GM12878 (cell line): ENCODE results near the gene NUP93. TPM values are rescaled to one million over a fixed set of nuclear protein-coding genes. Genes with fewer than 3 reads are reported as not detected.
A peak's percentile ranks its signal among the peaks of the same experiment; 100 is the strongest.

Experiments used
- CHD1 ChIP-seq: IDR thresholded peaks from 2 replicates; pipeline ENCODE4 v1.6.1; 2012; ENCODE audit warnings: low read depth, low read length, improper control_type of control experiment
- CREM ChIP-seq: IDR thresholded peaks from 2 replicates; pipeline ENCODE4 v1.6.1; 2014; ENCODE audit warnings: antibody characterized with exemption, low read depth
- CTCF ChIP-seq, 3 experiments: IDR thresholded peaks in 2 of 3; conservative IDR thresholded peaks in 1 of 3; 2 replicates each; pipeline ENCODE4 v1.5.1; 2011; ENCODE audit warnings: low read depth in 3 of 3, low read length in 3 of 3, mild to moderate bottlenecking in 3 of 3, control low read depth in 2 of 3, moderate library complexity in 2 of 3, inconsistent platforms in 1 of 3, mixed read lengths in 1 of 3; ENCODE audit not compliant: control insufficient read depth in 2 of 3, insufficient read depth in 1 of 3; ENCODE audit errors: extremely low read depth in 1 of 3
- EED ChIP-seq: sonication (generic); IDR thresholded peaks from 2 replicates; pipeline ENCODE4 v1.6.1; 2016; ENCODE audit warnings: antibody characterized with exemption, low read depth
- ETV6 ChIP-seq, 2 experiments: fragments of 450-650 bp in 1 of 2; IDR thresholded peaks in 1 of 2; conservative IDR thresholded peaks in 1 of 2; 2 replicates each; pipeline ENCODE4 v1.6.1; 2014; ENCODE audit warnings: antibody characterized with exemption in 1 of 2, borderline replicate concordance in 1 of 2, low read depth in 1 of 2, mild to moderate bottlenecking in 1 of 2, moderate library complexity in 1 of 2
- MXI1 ChIP-seq: fragments of 150-350 bp; IDR thresholded peaks from 2 replicates; pipeline ENCODE4 v1.6.1; 2011; ENCODE audit warnings: low read depth, mild to moderate bottlenecking, inconsistent platforms, low read length, improper control_type of control experiment
- NFYA ChIP-seq: IDR thresholded peaks from 2 replicates; pipeline ENCODE4 v1.6.1; 2011; ENCODE audit warnings: low read depth, mild to moderate bottlenecking, low read length, improper control_type of control experiment, borderline replicate concordance
- PAX8 ChIP-seq: fragments of 450-650 bp; IDR thresholded peaks from 2 replicates; pipeline ENCODE4 v1.6.1; 2017; ENCODE audit warnings: mild to moderate bottlenecking, moderate library complexity
- PBX3 ChIP-seq: IDR thresholded peaks from 2 replicates; pipeline ENCODE4 v1.6.1; 2011; ENCODE audit warnings: mild to moderate bottlenecking, low read depth, low read length, moderate library complexity; ENCODE audit not compliant: insufficient replicate concordance
- PKNOX1 ChIP-seq: fragments of 450-650 bp; IDR thresholded peaks from 2 replicates; pipeline ENCODE4 v1.6.1; 2016; ENCODE audit warnings: mild to moderate bottlenecking
- REST ChIP-seq: IDR thresholded peaks from 2 replicates; pipeline ENCODE4 v1.6.1; 2012; ENCODE audit warnings: mild to moderate bottlenecking, low read depth, low read length
- RUNX3 ChIP-seq: IDR thresholded peaks from 2 replicates; pipeline ENCODE4 v1.6.1; 2012; ENCODE audit warnings: low read length, inconsistent platforms
- ZBTB11 ChIP-seq: fragments of 450-650 bp; formaldehyde crosslinking; IDR thresholded peaks from 2 replicates; pipeline ENCODE4 v1.5.0; 2022; ENCODE audit warnings: mild to moderate bottlenecking, missing genetic modification characterization
- ZNF384 ChIP-seq: IDR thresholded peaks from 2 replicates; pipeline ENCODE4 v1.6.1; 2012; ENCODE audit warnings: low read depth, mild to moderate bottlenecking, low read length, improper control_type of control experiment, borderline replicate concordance
- polyA plus RNA-seq, 11 experiments: library from polyadenylated mRNA; depleted of rRNA in 4 of 11; unstranded in 6 of 11; stranded (reverse) in 5 of 11; fragments of >200 nt; fragmentation: Nextera tagmentation in 4 of 11; fragmentation: Illumina TruSeq in 1 of 11; extraction: Ambion mirVana in 4 of 11; extraction: Trizol in 1 of 11; gene quantifications; 1 replicate in 1 of 11; 2 replicates in 10 of 11; pipeline versions ENCODE4 v1.2.1 to v1.2.3, GENCODE V29; 2011 to 2016; ENCODE audit warnings: inconsistent platforms in 2 of 11, missing spikeins in 2 of 11, low read depth in 1 of 11
- total RNA-seq, 4 experiments: library from RNA; depleted of rRNA in 3 of 4; stranded (reverse); fragments of >200 nt in 3 of 4; fragmentation: Illumina TruSeq in 1 of 4; extraction: Trizol in 1 of 4; gene quantifications; 2 replicates each; pipeline versions ENCODE4 v1.2.1 to v1.2.3, GENCODE V29; 2013 to 2021
- TF ChIP-seq, protein P1 (sequence below): IDR thresholded peaks from 2 replicates; pipeline ENCODE4 v1.6.1; 2012; ENCODE audit warnings: low read length, inconsistent platforms

Gene NUP93
- total and polyA plus RNA-seq, 10 of the 15 experiments (the other 5 are each of a cell fraction or from before 2014, with no cell fraction given): 82.2 to 175 (median 101) TPM

DNA sequence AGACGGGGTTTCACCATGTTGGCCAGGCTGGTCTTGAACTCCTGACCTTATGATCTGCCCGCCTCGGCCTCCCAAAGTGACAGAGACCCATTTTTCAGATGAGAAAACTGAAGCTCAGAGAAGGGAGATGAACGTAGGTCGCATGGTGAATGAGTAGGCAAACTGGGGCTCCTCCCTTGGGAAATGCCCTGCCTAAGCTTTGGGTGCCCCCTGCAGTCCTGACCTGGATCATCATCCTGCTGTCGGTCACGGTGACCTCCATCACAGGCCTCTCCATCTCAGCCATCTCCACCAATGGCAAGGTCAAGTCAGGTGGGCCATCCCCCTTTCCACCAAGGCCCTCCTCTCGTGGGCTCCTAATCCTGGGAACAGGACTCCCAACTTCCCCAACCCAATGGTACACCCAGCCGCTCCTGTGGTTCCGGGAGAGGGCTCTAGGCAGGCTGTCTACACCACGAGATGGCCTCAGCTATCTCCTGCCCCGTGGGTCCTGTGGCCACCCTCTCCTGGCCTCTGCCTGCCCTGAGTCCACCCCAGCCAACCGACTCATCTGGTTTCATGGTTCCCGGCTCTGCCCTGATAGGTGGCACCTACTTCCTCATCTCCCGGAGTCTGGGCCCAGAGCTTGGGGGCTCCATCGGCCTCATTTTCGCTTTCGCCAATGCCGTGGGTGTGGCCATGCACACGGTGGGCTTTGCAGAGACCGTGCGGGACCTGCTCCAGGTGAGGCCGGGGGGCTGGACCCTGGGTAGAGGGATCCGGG is 139.8 kb downstream of the NUP93 start (continued):
- TF ChIP-seq CTCF (IDR thresholded peaks at IDR 0.05 in 2 of 3, conservative IDR thresholded peaks at IDR 0.05 in 1 of 3; ENCODE audit: control insufficient read depth in 2 of 3, extremely low read depth in 1 of 3, insufficient read depth in 1 of 3, low read depth in 3 of 3, low read length in 3 of 3): peak; percentile 47 to 63 (median 59)
- TF ChIP-seq ZNF384: no peak
- TF ChIP-seq CHD1: no peak
- no peak for TF ChIP-seq REST
- TF ChIP-seq CREM: 0 out of 2 replicates have a peak, but pooled peaks have one; percentile 12
- no peak for TF ChIP-seq ETV6 (conservative IDR thresholded peaks at IDR 0.05 in 1 of 2, IDR thresholded peaks at IDR 0.05 in 1 of 2; ENCODE audit: borderline replicate concordance in 1 of 2, low read depth in 1 of 2)
- no peak for TF ChIP-seq ZBTB11 (CRISPR knock-in tag)
- peak; percentile 48 for TF ChIP-seq EED
- 0 out of 2 replicates have a peak, but pooled peaks have one; percentile 39 for TF ChIP-seq PKNOX1
- no peak for TF ChIP-seq PAX8
- TF ChIP-seq, protein P1, sequence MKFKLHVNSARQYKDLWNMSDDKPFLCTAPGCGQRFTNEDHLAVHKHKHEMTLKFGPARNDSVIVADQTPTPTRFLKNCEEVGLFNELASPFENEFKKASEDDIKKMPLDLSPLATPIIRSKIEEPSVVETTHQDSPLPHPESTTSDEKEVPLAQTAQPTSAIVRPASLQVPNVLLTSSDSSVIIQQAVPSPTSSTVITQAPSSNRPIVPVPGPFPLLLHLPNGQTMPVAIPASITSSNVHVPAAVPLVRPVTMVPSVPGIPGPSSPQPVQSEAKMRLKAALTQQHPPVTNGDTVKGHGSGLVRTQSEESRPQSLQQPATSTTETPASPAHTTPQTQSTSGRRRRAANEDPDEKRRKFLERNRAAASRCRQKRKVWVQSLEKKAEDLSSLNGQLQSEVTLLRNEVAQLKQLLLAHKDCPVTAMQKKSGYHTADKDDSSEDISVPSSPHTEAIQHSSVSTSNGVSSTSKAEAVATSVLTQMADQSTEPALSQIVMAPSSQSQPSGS: no peak
- no peak for TF ChIP-seq PBX3
- TF ChIP-seq RUNX3: no peak
- TF ChIP-seq MXI1: no peak
- TF ChIP-seq NFYA: no peak
